ENCODE data around the gene FOXK2. TPM values are rescaled to one million over a fixed set of nuclear protein-coding genes. Genes with fewer than 3 reads are reported as not detected.
"Not testable (repeated sequence)": the region's sequence is repeated elsewhere in the genome, so short reads cannot be mapped to it uniquely, and the experiment has no call there.

The FOXK2 gene
- total RNA-seq, 4 donors from 2014 or later = 40.6 to 67.7 (median 61.1) TPM

DNA sequence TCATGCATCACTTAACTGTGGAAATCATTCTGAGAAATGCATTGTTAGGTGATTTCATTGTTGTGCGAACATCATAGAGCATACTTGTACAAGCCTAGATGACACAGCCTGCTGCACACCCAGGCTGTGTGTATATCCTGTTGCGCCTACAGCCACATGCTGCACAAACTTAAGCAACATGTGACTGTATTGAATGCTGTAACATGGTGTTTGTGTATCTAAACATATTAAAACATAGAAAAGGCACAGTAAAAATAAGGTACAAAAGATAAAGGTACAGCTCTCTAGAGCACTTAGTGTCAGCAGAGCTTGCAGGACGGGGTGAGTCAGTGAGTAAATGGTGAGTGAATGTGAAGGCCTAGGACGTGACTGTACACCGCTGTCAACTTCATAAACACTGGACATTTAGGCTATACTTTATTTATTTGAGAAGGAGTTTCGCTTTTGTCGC is 11.9 kb downstream of the FOXK2 start:
- no peaks in the 10 kb centered on the region for H3K36me3 ChIP-seq
- H3K4me1 ChIP-seq = peaks cover 0 to 51% (median 13%) of the 10 kb centered on the region in 4 donors
- H3K27ac ChIP-seq = no peak overlapping the region
- H3K9me3 ChIP-seq = no peaks in the 10 kb centered on the region
- no peaks in the 10 kb centered on the region for H3K27me3 ChIP-seq
- H3K4me3 ChIP-seq = no peak overlapping the region
- no peak for DNase-seq
- no peak for TF ChIP-seq POLR2A (IDR thresholded peaks at IDR 0.05)
- TF ChIP-seq, protein P1, sequence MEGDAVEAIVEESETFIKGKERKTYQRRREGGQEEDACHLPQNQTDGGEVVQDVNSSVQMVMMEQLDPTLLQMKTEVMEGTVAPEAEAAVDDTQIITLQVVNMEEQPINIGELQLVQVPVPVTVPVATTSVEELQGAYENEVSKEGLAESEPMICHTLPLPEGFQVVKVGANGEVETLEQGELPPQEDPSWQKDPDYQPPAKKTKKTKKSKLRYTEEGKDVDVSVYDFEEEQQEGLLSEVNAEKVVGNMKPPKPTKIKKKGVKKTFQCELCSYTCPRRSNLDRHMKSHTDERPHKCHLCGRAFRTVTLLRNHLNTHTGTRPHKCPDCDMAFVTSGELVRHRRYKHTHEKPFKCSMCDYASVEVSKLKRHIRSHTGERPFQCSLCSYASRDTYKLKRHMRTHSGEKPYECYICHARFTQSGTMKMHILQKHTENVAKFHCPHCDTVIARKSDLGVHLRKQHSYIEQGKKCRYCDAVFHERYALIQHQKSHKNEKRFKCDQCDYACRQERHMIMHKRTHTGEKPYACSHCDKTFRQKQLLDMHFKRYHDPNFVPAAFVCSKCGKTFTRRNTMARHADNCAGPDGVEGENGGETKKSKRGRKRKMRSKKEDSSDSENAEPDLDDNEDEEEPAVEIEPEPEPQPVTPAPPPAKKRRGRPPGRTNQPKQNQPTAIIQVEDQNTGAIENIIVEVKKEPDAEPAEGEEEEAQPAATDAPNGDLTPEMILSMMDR (IDR thresholded peaks at IDR 0.05) = no peak

DNA sequence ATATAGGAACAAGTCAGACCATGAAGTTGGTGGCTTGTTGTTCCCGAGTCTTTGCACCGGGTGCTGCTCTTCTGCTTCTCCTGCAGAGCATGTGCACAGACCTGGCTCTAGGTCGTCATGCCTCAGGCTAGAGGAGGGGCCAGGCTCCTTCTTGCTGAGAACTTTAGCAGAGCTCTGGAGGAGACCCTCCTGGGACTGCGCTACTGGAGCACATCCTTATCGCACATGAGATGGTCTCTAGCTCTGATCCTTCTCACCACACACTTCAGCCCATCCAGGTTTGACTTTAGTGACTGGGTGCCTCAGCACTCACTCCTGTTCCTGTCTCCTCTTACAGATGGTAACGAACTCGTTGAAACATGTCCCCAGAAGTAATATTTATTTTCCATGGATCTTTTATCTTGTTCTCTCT is 14.9 kb downstream of the FOXK2 start:
- no peaks in the 10 kb centered on the region for H3K9me3 ChIP-seq
- H3K4me1 ChIP-seq = peaks cover 0 to 52% (median 7%) of the 10 kb centered on the region in 4 donors
- H3K27me3 ChIP-seq = no peaks in the 10 kb centered on the region
- TF ChIP-seq, protein P1 (IDR thresholded peaks at IDR 0.05) = no peak
- H3K4me3 ChIP-seq = no peak overlapping the region
- H3K27ac ChIP-seq = no peak overlapping the region
- DNase-seq = no peak
- no peaks in the 10 kb centered on the region for H3K36me3 ChIP-seq

- H3K27ac ChIP-seq = peak overlapping the region; percentile 37 to 79 (median 58)
- H3K4me1 ChIP-seq = peaks cover 0 to 41% (median 1%) of the 10 kb centered on the region in 4 donors
- no peaks in the 10 kb centered on the region for H3K27me3 ChIP-seq
- H3K4me3 ChIP-seq = no peak overlapping the region
- H3K9me3 ChIP-seq = no peaks in the 10 kb centered on the region
- DNase-seq = no peak
- TF ChIP-seq, protein P1 (IDR thresholded peaks at IDR 0.05) = no peak
- no peak for TF ChIP-seq POLR2A (IDR thresholded peaks at IDR 0.05)
- no peaks in the 10 kb centered on the region for H3K36me3 ChIP-seq
Measured at GRCh38 chr17:82536512-82537201, 17.1 kb downstream of the FOXK2 start.

DNA sequence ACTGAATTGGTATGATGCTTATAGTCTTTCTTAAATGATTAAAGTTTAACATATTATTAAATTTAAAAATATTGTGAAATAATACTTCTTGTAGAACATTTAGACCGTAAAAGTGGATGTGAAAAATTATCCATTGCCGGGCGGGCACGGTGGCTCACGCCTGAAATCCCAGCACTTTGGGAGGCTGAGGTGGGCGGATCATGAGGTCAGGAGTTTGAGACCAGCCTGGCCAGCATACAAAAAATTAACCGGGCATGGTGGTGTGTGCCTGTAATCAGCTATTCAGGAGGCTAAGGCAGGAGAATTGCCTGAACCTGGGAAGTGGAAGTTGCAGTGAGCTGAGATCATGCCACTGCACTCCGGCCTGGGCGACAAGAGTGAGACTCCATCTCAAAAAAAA is 17.7 kb downstream of the FOXK2 start:
- not testable (repeated sequence) for H3K36me3 ChIP-seq, H3K4me3 ChIP-seq, H3K9me3 ChIP-seq, DNase-seq, H3K27me3 ChIP-seq
- peak overlapping the region; percentile 37 to 79 (median 58) for H3K27ac ChIP-seq
- peaks cover 0 to 41% (median 0%) of the 10 kb centered on the region in 4 donors for H3K4me1 ChIP-seq

- H3K4me1 ChIP-seq = peaks cover 0 to 36% (median 0%) of the 10 kb centered on the region in 4 donors
- not testable (repeated sequence) for H3K27me3 ChIP-seq, H3K9me3 ChIP-seq, H3K36me3 ChIP-seq, H3K4me3 ChIP-seq, DNase-seq
- peak overlapping the region in 2 of 4 donors; percentile 8 to 28 for H3K27ac ChIP-seq
Measured at GRCh38 chr17:82539076-82539475, 19.5 kb downstream of the FOXK2 start.

- TF ChIP-seq, protein P1 (IDR thresholded peaks at IDR 0.05) = no peak
- TF ChIP-seq POLR2A (IDR thresholded peaks at IDR 0.05) = no peak
- no peak for DNase-seq
- H3K4me3 ChIP-seq = no peak overlapping the region
- no peak overlapping the region for H3K27ac ChIP-seq
- H3K27me3 ChIP-seq = no peaks in the 10 kb centered on the region
- no peaks in the 10 kb centered on the region for H3K9me3 ChIP-seq
- H3K4me1 ChIP-seq = peaks cover 0 to 20% (median 0%) of the 10 kb centered on the region in 4 donors
- no peaks in the 10 kb centered on the region for H3K36me3 ChIP-seq
Measured at GRCh38 chr17:82542439-82542838, 22.9 kb downstream of the FOXK2 start.
